HEK293 (cell line): ENCODE data around the gene KDELR1.
A peak's percentile ranks its signal among the peaks of the same experiment; 100 is the strongest.

ENCODE experiments used
- CTCF ChIA-PET: fragments of 350-600 bp; formaldehyde crosslinking; extraction: SDS; loops from one replicate; lab custom pipeline; 2021; ENCODE audit warnings: antibody characterized with exemption; lab: Yijun Ruan, JAX
- POLR2A ChIA-PET: fragments of 300-600 bp; formaldehyde crosslinking; extraction: SDS; loops from one replicate; lab custom pipeline; 2020; ENCODE audit warnings: antibody characterized with exemption, inconsistent platforms; lab: Yijun Ruan, JAX
- H3K27ac ChIP-seq: fragments of 200-500 bp; sonication (Bioruptor generic); 2 replicates; pipeline ENCODE4 v1.5.1; 2014; ENCODE audit warnings: low read depth, low read length, control low read depth, inconsistent platforms; ENCODE audit errors: extremely low read depth
- H3K36me3 ChIP-seq, 2 experiments: fragments of 200-500 bp in 1 of 2; sonication (Bioruptor generic) in 1 of 2; 1 replicate in 1 of 2; 2 replicates in 1 of 2; pipeline ENCODE4 v1.5.1; 2014 to 2017; ENCODE audit warnings: inconsistent platforms in 2 of 2, low read length in 2 of 2; ENCODE audit not compliant: control insufficient read depth in 2 of 2, insufficient read depth in 1 of 2
- H3K4me1 ChIP-seq: fragments of 200-500 bp; sonication (Bioruptor generic); 2 replicates; pipeline ENCODE4 v1.5.1; 2014; ENCODE audit warnings: mild to moderate bottlenecking, low read length, inconsistent platforms; ENCODE audit not compliant: control insufficient read depth, insufficient read depth
- H3K4me3 ChIP-seq: 2 replicates; pipeline ENCODE4 v1.5.1; 2011; ENCODE audit warnings: low read depth, mild to moderate bottlenecking, control low read depth, low read length, moderate library complexity
- H3K9me3 ChIP-seq: fragments of 200-500 bp; sonication (Bioruptor generic); 2 replicates; pipeline ENCODE4 v1.5.1; 2014; ENCODE audit warnings: low read depth, low read length, inconsistent platforms; ENCODE audit not compliant: control insufficient read depth, insufficient read depth
- GLI2 ChIP-seq: fragments of 450-650 bp; formaldehyde crosslinking; IDR thresholded peaks from 2 replicates; pipeline ENCODE4; 2017; ENCODE audit warnings: missing biosample characterization, missing genetic modification characterization, low read depth, borderline replicate concordance
- HOXA7 ChIP-seq: sonication (generic); formaldehyde crosslinking; IDR thresholded peaks from 2 replicates; pipeline ENCODE4 v1.8.1; 2022; ENCODE audit warnings: missing genetic modification reagents, borderline replicate concordance
- KLF10 ChIP-seq: fragments of 450-650 bp; IDR thresholded peaks from 2 replicates; pipeline ENCODE4 v1.5.1; 2018; ENCODE audit warnings: missing biosample characterization, mild to moderate bottlenecking, missing genetic modification characterization
- SCRT2 ChIP-seq: fragments of 450-650 bp; formaldehyde crosslinking; IDR thresholded peaks from 2 replicates; pipeline ENCODE4 v1.5.1; 2016; ENCODE audit warnings: missing biosample characterization, missing genetic modification characterization
- SP7 ChIP-seq: fragments of 450-650 bp; formaldehyde crosslinking; IDR thresholded peaks from 2 replicates; pipeline ENCODE4 v1.5.1; 2016; ENCODE audit warnings: missing biosample characterization, missing genetic modification characterization
- ZBTB1 ChIP-seq: fragments of 450-650 bp; formaldehyde crosslinking; IDR thresholded peaks from 2 replicates; pipeline ENCODE4 v1.5.1; 2016; ENCODE audit warnings: missing biosample characterization, missing genetic modification characterization
- ZBTB11 ChIP-seq: fragments of 450-650 bp; formaldehyde crosslinking; conservative IDR thresholded peaks from 2 replicates; pipeline ENCODE4 v1.5.1; 2016; ENCODE audit warnings: low read depth, missing biosample characterization, missing genetic modification characterization
- ZBTB21 ChIP-seq: fragments of 450-650 bp; formaldehyde crosslinking; IDR thresholded peaks from 2 replicates; pipeline ENCODE4 v1.5.1; 2017; ENCODE audit warnings: missing biosample characterization, missing genetic modification characterization
- ZNF10 ChIP-seq: fragments of 450-650 bp; formaldehyde crosslinking; IDR thresholded peaks from 2 replicates; pipeline ENCODE4 v1.5.1; 2017; ENCODE audit warnings: missing biosample characterization, missing genetic modification characterization
- ZNF121 ChIP-seq: fragments of 450-650 bp; formaldehyde crosslinking; IDR thresholded peaks from 2 replicates; pipeline ENCODE4 v1.5.1; 2016; ENCODE audit warnings: missing biosample characterization, missing genetic modification characterization
- ZNF140 ChIP-seq: fragments of 450-650 bp; formaldehyde crosslinking; IDR thresholded peaks from 2 replicates; pipeline ENCODE4 v1.5.1; 2016; ENCODE audit warnings: missing biosample characterization, missing genetic modification characterization
- ZNF16 ChIP-seq: fragments of 450-650 bp; formaldehyde crosslinking; IDR thresholded peaks from 2 replicates; pipeline ENCODE4 v1.5.1; 2016; ENCODE audit warnings: low read depth, missing biosample characterization, missing genetic modification characterization
- ZNF26 ChIP-seq: fragments of 450-650 bp; formaldehyde crosslinking; IDR thresholded peaks from 2 replicates; pipeline ENCODE4 v1.5.1; 2016; ENCODE audit warnings: missing biosample characterization, missing genetic modification characterization
- ZNF266 ChIP-seq: fragments of 450-650 bp; formaldehyde crosslinking; IDR thresholded peaks from 2 replicates; pipeline ENCODE4 v1.5.1; 2016; ENCODE audit warnings: missing biosample characterization, missing genetic modification characterization, low read depth
- ZNF341 ChIP-seq: fragments of 450-650 bp; formaldehyde crosslinking; IDR thresholded peaks from 2 replicates; pipeline ENCODE4; 2016; ENCODE audit warnings: low read depth, missing biosample characterization, missing genetic modification characterization
- ZNF350 ChIP-seq: fragments of 450-650 bp; formaldehyde crosslinking; IDR thresholded peaks from 2 replicates; pipeline ENCODE4 v1.5.0; 2017; ENCODE audit warnings: missing biosample characterization, mild to moderate bottlenecking, missing genetic modification characterization
- ZNF433 ChIP-seq: fragments of 450-650 bp; formaldehyde crosslinking; IDR thresholded peaks from 2 replicates; pipeline ENCODE4 v1.5.1; 2016; ENCODE audit warnings: missing biosample characterization, missing genetic modification characterization, low read depth
- ZNF558 ChIP-seq: fragments of 450-650 bp; formaldehyde crosslinking; IDR thresholded peaks from 2 replicates; pipeline ENCODE4 v1.5.1; 2016; ENCODE audit warnings: missing biosample characterization, missing genetic modification characterization
- ZNF600 ChIP-seq: fragments of 450-650 bp; formaldehyde crosslinking; IDR thresholded peaks from 2 replicates; pipeline ENCODE4 v1.5.1; 2016; ENCODE audit warnings: missing biosample characterization, missing genetic modification characterization
- ZNF692 ChIP-seq: fragments of 450-650 bp; formaldehyde crosslinking; IDR thresholded peaks from 2 replicates; pipeline ENCODE4 v1.5.1; 2016; ENCODE audit warnings: missing biosample characterization, missing genetic modification characterization
- ZNF701 ChIP-seq: fragments of 450-650 bp; formaldehyde crosslinking; IDR thresholded peaks from 2 replicates; pipeline ENCODE4 v1.5.1; 2016; ENCODE audit warnings: missing biosample characterization, missing genetic modification characterization
- ZNF747 ChIP-seq: fragments of 450-650 bp; formaldehyde crosslinking; IDR thresholded peaks from 2 replicates; pipeline ENCODE4 v1.5.1; 2016; ENCODE audit warnings: missing biosample characterization, missing genetic modification characterization

The KDELR1 gene

GRCh38 chr19:48338802-48339503, 52.4 kb downstream of the KDELR1 start:
- Histone ChIP-seq H3K9me3 (no peaks in the 10 kb centered on the region), H3K4me3 (no peak overlapping the region), H3K4me1 (no peaks in the 10 kb centered on the region), H3K27ac (no peak overlapping the region), H3K36me3 (no peaks in the 10 kb centered on the region; a peak in 1 of 3 replicates)
- TF ChIP-seq SP7 (tag by site-specific recombination), result no peak
- TF ChIP-seq SCRT2 (tag by site-specific recombination), result no peak
- no peak for TF ChIP-seq ZBTB21 (tag by site-specific recombination)
- no peak for TF ChIP-seq ZNF10 (tag by site-specific recombination)
- no peak for TF ChIP-seq ZNF701
- CTCF ChIA-PET, result interaction anchor here (0.6 to 1.1 kb wide), 3 partner anchors 12 to 401 kb away, joined by 3 read pairs; no protein-coding TSS in a partner anchor
- POLR2A ChIA-PET, result interaction anchor here (0.6 kb wide), 1 partner anchor 71 kb away, joined by 3 read pairs; no protein-coding TSS in a partner anchor

GRCh38 chr19:48338253-48338755, 53.0 kb downstream of the KDELR1 start:
- CTCF ChIA-PET, result interaction anchor here (0.6 to 1.7 kb wide), 6 partner anchors 12 to 401 kb away, joined by 3 to 8 read pairs (median 3); a partner anchor contains a TSS
- TF ChIP-seq ZBTB11 (tag by site-specific recombination), result no peak
- no peak for TF ChIP-seq ZNF26 (tag by site-specific recombination)
- TF ChIP-seq ZNF16 (tag by site-specific recombination), result peak; percentile 61
- no peak for TF ChIP-seq ZNF558 (tag by site-specific recombination)
- no peak for TF ChIP-seq ZBTB1 (tag by site-specific recombination)
- TF ChIP-seq, all 188 proteins: peak for 1
- Histone ChIP-seq H3K36me3 (no peaks in the 10 kb centered on the region; a peak in 1 of 3 replicates), H3K27ac (no peak overlapping the region), H3K9me3 (no peaks in the 10 kb centered on the region), H3K4me3 (no peak overlapping the region), H3K4me1 (peaks cover 4% of the 10 kb centered on the region)
- POLR2A ChIA-PET, result no interaction called here

GRCh38 chr19:48333467-48334384, 57.6 kb downstream of the KDELR1 start:
- Histone ChIP-seq H3K36me3 (no peaks in the 10 kb centered on the region), H3K4me1 (peaks cover 15% of the 10 kb centered on the region), H3K27ac (peak overlapping the region; percentile 85), H3K9me3 (no peaks in the 10 kb centered on the region), H3K4me3 (peak overlapping the region; percentile 28)
- POLR2A ChIA-PET, result interaction anchor here (0.6 to 3.8 kb wide), 7 partner anchors 9 to 63 kb away, joined by 3 to 54 read pairs (median 13); partner anchors contain the start of genes EMP3, SYNGR4 and TMEM143
- CTCF ChIA-PET, result interaction anchor here (0.6 to 5.0 kb wide), 18 partner anchors 10 to 374 kb away, joined by 3 to 104 read pairs (median 4); partner anchors contain the start of genes EMP3 and KDELR1
- TF ChIP-seq ZNF350 (tag by site-specific recombination), result no peak
- no peak for TF ChIP-seq ZNF600 (tag by site-specific recombination)
- no peak for TF ChIP-seq ZNF747
- peak; percentile 48 for TF ChIP-seq ZNF341 (tag by site-specific recombination)
- no peak for TF ChIP-seq ZNF140
- no peak for TF ChIP-seq HOXA7
- TF ChIP-seq KLF10, result peak; percentile 90
- TF ChIP-seq GLI2, result no peak
- no peak for TF ChIP-seq ZNF121 (tag by site-specific recombination)
- no peak for TF ChIP-seq ZNF266 (tag by site-specific recombination)
- no peak for TF ChIP-seq ZNF433
- TF ChIP-seq ZNF692 (tag by site-specific recombination), result no peak
